GM19438 (cell line): Measurements from ENCODE around the gene CARD8.
"Not testable (repeated sequence)": the region's sequence is repeated elsewhere in the genome, so short reads cannot be mapped to it uniquely, and the experiment has no call there.

Experiments used
- ATAC-seq: cut with Tn5 transposase; IDR thresholded peaks from one replicate; pipeline ENCODE4 v1.9.1; 2021; ENCODE audit warnings: low read depth; ENCODE audit not compliant: unreplicated experiment

Gene CARD8

DNA sequence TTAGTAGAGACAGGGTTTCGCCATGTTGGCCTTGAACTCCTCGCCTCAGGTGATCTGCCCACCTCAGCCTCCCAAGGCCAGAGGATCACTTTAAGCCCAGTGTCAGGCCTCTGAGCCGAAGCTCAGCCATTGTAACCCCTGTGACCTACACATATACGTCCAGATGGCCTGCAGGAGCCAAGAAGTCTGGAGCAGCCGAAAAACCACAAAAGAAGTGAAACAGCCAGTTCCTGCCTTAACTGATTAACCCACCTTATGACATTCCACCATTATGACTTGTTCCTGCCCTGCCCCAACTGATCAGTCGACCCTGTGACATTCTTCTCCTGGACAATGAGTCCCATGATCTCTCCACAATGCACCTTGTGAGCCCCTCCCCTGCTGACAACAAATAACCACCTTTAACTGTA lies 13.9 kb upstream of the CARD8 start:
- ATAC-seq = not testable (repeated sequence)

DNA sequence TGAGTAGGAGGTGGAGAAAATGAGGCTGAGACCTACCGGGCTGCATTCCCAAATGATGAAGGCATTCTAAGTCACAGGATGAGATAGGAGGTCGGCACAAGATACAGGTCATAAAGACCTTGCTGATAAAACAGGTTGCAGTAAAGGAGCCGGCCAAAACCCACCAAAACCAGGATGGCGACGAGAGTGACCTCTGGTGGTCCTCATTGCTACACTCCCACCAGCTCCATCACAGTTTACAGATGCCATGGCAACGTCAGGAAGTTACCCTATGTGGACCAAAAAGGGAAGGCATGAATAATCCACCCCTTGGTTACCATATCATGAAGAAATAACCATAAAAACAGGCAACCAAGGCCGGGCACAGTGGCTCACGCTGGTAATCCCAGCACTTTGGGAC lies 9.6 kb upstream of the CARD8 start:
- not testable (repeated sequence) for ATAC-seq

DNA sequence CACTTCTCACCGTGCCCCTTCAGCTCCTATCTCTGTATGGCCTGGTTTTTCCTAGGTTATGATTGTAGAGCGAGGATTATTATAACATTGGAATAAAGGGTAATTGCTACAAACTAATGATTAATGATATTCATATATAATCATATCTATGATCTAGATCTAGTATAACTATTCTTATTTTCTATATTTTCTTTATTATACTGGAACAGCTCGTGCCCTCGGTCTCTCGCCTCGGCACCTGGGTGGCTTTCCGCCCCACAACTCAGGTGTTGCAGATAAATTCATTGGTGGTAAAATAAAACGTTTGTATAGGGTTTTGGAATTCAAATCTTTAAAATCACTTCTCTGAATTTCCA lies 4.6 kb upstream of the CARD8 start:
- not testable (repeated sequence) for ATAC-seq

DNA sequence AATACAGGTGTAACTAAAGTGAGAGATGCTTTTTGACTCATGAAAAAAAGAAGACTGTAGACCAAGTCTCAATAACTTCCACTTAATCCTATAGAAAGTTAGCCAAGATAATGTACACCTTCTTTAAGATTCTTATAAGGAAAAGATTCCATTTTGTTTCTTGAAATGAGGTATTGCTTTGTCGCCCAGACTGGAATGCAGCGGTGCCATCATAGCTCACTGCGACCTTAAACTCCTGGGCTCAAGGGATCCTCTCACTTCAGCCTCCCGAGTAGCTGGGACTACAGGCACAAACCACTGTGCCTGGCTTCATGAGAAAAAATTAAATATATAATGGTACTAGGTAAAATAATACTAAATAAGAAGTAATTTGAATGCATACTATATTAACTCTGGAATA lies 3.3 kb upstream of the CARD8 start:
- ATAC-seq = not testable (repeated sequence)

DNA sequence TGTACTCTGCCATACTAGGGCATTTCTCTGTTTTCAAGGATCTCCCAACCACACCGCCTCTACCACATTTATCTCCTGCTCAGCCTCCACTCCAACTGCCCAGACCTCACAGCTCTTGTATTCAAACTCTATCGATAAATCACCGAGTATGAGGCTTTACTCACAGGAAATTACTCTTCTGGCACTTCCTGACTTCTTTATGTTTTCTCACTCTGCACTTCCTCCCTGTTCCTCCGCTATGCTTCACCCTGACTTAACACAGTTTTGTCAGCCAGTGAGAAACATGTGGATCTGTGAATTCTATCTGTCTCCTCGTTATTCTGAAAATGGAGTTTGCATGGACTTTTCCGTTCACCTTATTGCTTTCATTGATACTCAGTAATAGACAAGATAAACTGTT lies 2.6 kb upstream of the CARD8 start:
- ATAC-seq = no peak

DNA sequence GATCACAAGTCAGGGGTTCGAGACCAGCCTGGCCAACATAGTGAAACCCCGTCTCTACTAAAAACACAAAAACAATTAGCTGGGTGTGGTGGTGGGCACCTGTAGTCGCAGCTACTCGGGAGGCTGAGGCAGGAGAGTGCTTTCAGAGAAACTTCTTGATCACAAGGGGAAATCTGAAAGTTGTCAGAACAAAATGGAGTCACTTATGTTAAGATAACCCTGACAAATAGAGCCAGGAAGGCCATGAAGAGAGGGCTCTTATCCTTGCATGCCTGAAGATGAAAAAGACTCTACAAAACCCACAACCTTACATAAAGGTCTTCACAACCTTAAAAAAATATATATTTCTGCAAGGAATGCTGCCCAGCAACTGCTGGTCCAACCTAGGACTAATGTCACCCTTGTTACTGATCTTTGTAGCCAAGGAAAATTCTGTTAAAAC lies 1.2 kb downstream of the CARD8 start:
- ATAC-seq = no peak

DNA sequence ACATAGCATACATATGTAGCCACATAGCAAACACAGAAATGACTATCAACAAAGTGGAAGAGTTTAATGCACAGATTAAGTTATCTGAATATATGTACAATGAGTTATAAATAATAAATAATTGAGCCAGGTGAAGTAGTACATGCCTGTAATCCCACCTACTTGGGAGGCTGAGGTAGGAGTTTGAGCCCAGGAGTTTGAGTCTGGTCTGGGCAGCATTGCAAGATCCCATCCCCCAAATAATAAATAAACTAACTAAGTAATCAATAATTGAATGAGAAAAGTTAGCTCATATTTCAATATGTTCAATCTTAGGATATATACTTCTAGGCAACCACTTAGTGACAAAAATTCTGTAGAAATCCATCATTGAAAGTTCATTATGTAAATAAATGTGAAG lies 1.7 kb downstream of the CARD8 start:
- ATAC-seq = no peak

DNA sequence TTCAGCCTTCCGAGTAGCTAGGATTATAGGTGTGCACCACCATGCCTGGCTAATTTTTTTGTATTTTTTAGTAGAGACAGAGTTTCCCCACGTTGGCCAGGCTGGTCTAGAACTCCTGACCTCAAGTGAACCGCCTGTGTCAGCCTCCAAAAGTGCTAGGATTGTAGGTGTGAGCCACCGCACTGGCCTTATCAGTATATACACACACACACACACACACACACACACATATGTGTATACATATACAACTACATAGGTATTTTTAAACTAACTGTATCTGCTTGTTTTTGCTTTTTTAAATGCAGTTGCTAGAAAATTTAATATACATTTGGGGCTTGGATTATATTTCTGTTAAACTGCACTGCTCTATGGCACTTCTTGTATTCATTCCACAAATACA lies 3.1 kb downstream of the CARD8 start:
- no peak for ATAC-seq

DNA sequence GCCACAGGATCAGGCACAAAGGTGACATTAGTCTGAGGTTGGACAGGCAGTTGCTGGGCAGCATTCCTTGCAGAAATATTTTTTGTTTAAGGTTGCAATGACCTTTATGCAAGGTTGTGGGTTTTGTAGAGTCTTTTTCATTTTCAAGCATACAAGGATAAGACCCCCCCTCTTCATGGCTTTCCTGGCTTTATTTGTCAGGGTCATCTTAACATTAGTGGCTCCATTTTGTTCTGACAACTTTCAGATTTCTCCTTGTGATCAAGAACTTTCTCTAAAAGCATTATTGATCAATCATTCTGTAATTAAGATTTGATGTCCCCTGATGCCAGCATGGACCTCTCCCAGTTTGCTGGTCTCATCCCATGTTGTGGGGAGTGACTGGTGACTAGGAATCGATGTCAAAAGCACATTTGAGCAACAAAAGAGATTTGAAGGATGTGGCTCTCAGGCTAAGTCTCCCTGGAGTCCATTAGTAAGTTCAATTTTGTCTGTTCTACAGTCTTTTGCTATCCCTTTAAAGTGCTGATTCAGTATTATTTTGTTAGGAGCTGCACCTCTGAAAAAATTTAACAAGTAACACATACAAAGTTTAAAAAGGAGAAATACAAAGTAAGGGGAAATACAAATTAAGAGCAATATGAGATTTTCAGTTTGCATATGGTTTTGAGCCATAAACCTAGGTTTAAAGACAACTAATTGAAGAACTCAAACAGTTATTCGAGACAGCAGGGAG lies 5.3 kb downstream of the CARD8 start:
- ATAC-seq = no peak

DNA sequence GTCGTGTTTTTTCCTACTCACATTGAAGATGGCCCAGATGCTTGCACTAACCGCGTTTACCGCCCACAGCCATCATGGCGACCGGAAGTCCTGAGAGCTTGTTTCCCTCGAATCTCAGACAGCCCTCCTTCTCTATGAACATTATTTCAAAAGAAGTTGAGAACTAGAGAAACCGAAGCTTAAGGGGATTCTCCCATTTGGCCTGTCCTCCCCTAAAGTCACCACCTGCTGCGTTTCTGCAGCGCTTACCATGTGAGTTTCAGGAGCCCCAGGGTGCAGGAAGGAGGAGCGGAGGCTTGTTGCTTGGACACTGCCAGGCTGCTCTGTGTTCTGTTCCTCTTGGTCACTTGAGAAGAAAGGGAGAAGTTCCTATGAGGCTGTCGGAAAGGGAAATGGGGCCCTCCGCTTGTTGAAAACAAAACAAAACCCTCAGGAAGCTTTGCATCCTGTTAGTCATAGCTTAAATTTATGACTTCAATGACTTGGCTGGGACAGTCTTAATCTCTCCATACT lies 6.2 kb downstream of the CARD8 start:
- no peak for ATAC-seq

DNA sequence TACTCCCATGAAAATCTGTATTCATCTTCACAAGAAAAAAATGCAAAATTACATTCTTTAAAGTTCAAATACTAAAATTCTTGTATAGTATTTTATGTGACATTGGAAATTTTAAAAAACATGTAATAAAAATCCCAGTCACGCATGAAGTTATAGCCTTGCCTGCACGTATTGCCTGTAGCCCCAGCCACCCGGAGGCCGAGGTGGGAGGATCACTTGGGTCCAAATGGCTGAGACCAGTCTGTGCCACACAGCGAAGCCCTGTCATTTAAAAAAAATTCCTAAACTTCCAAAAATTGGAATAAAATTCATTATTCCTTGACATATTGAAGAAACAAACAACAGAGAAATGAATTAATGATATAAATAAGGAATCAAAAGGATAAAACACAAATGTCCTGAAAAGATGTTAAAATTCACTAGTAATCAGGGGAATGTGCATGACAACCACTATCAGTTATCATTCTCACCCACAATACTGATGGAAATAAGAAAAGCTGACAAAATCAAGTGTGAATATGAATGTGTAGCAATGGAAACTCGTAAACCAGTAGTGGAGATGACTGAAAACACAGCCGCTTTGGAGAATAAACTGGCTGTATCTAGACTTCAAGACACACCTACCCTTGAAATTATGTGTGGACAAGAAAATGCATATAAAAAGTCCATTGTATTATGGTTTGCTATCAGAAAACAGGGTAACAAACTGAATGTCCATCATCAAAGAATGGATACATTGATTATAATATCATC lies 7.5 kb downstream of the CARD8 start:
- no peak for ATAC-seq

DNA sequence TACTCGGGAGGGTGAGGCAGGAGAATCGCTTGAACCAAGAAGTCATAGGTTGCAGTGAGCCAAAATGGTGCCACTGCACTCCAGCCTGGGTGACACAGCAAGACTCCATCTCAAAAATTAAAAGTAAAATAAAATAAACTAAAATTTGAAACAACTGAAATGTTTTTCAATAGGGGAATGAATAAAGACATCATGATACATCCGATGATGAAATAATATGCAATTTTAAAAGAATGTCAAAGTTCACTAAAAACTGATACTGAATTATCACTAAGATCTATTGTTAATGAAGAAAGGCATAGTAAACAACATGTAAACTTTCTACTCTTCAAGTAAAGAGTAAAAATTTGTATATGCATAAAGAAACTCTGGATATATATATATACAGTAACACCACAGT lies 8.5 kb downstream of the CARD8 start:
- no peak for ATAC-seq

DNA sequence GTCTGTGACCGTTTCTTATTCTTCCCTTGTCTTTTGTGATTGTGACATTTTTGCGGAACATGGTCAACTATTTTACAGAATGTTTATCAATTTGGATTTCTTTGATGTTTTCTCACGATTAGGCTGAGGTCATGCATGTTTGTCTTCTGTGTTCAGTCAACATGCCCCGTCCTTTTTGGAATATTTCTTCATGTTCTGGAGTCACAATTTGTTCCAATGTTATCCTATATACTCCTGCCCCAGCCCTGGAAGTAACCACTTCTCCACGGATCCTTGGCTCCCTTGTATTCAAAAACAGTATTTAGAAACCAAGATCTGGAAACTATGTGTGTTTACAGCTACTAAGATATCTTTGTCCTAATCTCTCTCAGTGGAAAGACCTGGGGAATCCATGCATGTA lies 9.6 kb downstream of the CARD8 start:
- ATAC-seq = no peak

DNA sequence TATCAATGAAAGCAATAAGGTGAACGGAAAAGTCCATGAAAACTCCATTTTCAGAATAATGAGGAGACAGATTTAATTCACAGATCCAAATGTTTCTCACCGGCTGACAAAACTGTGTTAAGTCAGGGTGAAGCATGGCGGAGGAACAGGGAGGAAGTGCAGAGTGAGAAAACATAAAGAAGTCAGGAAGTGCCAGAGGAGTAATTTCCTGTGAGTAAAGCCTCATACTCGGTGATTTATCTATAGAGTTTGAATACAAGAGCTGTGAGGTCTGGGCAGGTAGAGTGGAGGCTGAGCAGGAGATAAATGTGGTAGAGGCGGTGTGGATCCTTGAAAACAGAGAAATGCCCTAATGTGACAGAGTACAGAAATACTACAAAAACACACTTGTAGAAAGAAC lies 11.4 kb downstream of the CARD8 start:
- no peak for ATAC-seq

DNA sequence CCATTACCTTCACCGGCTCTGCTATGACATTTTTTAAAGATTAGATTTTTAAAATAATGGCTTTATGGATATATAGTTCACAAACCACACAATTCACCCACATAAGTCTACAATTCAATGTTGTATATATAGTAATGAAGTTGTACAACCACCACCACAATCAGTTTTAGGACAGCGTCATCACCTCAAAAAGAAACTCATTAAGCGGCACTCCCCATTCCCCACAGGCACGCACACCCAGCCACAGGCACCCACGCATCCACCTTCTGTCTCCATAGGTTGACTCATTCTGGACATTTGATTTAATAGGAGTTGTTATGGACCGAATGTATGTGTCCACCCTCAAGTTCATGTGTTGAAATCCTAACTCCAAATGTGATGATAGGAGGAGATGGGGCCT lies 13.9 kb downstream of the CARD8 start:
- ATAC-seq = not testable (repeated sequence)

DNA sequence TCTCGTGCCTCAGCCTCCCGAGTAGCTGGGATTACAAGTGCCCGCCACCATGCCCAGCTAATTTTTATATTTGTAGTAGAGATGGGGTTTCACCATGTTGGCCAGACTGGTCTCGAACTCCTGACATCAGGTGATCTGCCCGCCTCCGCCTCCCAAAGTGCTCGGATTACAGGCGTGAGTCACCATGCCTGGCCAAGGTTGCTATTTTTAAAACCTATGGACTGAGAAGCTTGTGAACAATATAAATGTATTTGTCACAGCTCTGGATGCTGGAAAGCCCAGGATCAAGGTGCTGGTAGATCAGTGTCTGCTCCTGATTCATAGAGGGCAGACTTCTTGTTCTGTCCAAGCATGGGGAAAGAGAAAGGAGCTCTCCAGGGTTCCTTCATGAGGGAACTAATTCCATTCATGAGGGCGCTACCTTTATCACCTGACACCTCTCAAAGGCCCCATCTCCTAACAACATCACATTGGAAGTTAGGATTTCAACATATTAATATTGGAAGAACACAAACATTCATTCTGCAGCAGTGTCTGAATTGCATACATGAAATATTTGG lies 16.1 kb downstream of the CARD8 start:
- ATAC-seq = no peak

DNA sequence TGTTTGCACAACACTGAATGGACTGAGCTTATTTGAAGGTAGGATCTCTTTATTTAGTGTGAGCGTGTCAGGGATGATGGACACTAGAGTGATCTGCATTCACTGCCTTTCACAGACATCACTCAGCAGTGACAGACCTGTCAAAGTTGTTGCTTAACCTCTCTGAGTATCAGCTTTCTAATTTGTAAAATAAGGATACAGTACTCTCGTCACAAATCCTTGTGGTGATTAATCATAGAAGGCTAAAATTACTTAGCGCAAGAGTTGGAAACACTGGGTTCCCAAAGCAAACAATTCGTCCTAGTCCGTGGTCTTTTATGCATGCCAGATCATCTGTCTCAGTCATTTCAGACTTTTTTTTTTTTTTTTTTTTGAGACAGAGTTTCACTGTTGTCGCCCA lies 16.6 kb downstream of the CARD8 start:
- ATAC-seq = no peak

DNA sequence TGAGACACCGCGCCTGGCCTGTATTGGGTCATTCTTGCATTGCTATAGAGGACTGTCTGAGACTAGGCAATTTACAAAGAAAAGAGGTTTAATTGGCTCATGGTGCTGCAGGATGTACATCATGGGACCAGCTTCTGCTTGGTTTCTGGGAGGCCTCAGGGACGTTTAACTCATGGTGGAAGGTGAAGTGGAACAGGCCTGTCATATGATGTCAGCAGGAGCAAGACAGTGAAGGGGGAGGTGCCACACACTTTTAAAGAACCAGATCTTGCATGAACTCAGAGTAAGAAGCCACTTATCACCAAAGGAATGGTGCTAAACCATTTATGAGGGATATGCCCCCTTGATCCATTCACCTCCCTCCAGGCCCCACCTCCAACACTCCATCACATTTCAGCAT lies 18.7 kb downstream of the CARD8 start:
- no peak for ATAC-seq

DNA sequence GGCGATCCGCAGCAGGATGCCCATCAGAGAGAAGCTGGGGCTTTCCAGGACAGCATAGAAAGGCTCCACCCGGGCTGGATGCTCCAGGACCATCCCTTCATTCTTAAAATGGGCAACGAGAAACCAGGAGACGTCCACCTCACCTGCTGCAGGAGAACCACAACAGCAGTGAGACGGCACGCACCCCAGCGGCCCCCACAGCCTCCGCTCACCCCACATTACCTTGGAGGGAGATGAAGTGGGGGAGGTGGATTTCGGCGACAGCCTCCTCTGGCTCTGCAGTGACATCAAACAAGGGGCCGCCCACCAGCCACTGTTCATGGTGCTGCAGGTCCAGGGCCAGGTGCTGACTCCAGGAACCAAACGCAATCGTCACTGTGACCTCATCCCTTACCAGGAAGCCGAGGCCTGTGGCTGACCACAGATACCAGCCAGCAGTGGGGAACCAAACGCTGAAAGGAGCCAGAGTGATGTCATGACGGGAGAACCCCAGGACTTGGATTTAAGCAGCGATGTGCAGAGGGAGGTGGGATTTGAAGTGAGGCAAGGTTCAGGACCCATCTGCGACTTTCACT lies 25.1 kb downstream of the CARD8 start:
- no peak for ATAC-seq

DNA sequence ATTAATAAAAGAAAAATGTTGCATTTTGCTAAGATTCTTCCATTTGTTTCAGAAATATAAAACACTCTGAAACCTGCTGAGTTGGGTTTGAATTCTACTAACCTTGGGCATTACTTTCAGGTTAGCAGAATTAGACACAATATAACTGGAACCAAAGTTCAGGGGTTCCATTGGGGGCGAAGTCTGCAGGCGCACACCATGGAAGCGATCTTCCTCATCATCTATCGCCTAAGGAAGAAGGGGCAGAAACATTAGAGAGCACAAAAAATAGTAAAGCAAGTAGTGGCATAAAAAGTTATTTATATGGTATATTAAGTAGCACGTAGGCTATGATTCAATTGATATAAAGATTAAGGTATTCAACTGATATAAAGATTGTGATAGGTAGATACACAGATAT lies 34.1 kb downstream of the CARD8 start:
- ATAC-seq = no peak

DNA sequence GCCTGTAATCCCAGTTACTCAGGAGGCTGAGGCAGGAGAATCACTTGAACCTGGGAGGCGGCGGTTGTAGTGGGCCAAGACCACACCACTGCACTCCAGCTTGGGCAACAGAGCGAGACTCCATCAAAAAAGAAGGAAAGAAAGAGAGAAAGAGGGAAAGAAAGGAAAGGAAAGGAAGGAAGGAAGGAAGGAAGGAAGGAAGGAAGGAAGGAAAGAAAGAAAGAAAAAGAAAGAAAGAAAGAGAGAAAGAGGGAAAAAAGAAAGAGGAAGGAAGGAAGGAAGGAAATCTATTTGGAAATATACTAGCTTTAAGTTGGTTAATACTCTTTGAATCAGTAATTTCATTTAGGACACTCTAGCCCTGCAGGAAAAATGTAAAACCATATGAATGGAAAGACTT lies 34.9 kb downstream of the CARD8 start:
- ATAC-seq = not testable (repeated sequence)
